PC-3 (cell line): ENCODE results near the gene HHIP. TPM values are rescaled to one million over a fixed set of nuclear protein-coding genes. Genes with fewer than 3 reads are reported as not detected.

Source experiments
- ATAC-seq: fragments of 200-7000 bp; cut with Tn5 transposase; 2 replicates; pipeline ENCODE4 v1.9.1; 2020; ENCODE audit warnings: mild to moderate bottlenecking, moderate library complexity
- BruUV-seq: library from RNA; stranded (reverse); fragments of 400-500 nt; replicated peaks from 2 replicates; lab custom pipeline; 2021; lab: Mats Ljungman, UMichigan
- CTCF ChIA-PET: fragments of 300-600 bp; sonication (Branson Sonifier 250); formaldehyde crosslinking; loops from one replicate; lab custom pipeline; 2022; ENCODE audit warnings: antibody characterized with exemption; lab: Charles Lee
- POLR2A ChIA-PET: fragments of 300-600 bp; sonication (Branson Sonifier 250); formaldehyde crosslinking; loops from one replicate; lab custom pipeline; 2022; ENCODE audit warnings: antibody characterized with exemption; ENCODE audit not compliant: unreplicated experiment; lab: Charles Lee
- DNase-seq: peaks from one replicate; pipeline ENCODE4 v3.0.0-alpha.2; 2015
- H2AFZ ChIP-seq: fragments of 300-600 bp; sonication (generic); 2 replicates; pipeline ENCODE4 v1.6.0; 2016; ENCODE audit warnings: antibody characterized with exemption, low read length
- H3F3A ChIP-seq: fragments of 300-600 bp; sonication (generic); one replicate; pipeline ENCODE4 v1.6.0; 2017; ENCODE audit warnings: antibody characterized with exemption, low read length, control low read depth, mild to moderate bottlenecking; ENCODE audit not compliant: unreplicated experiment
- H3K27ac ChIP-seq: fragments of 300-600 bp; sonication (generic); 2 replicates; pipeline ENCODE4 v1.5.1; 2016; ENCODE audit warnings: mild to moderate bottlenecking, low read length
- H3K27me3 ChIP-seq: fragments of 300-600 bp; sonication (generic); 2 replicates; pipeline ENCODE4 v1.6.1; 2016; ENCODE audit warnings: low read length, mixed read lengths
- H3K36me3 ChIP-seq: fragments of 300-600 bp; sonication (generic); 2 replicates; pipeline ENCODE4 v1.6.1; 2016; ENCODE audit warnings: low read depth, mixed run types, low read length, mixed read lengths
- H3K4me1 ChIP-seq: fragments of 300-600 bp; sonication (generic); 2 replicates; pipeline ENCODE4 v1.5.1; 2016; ENCODE audit warnings: low read length; ENCODE audit not compliant: insufficient read depth
- H3K4me2 ChIP-seq: fragments of 300-600 bp; sonication (generic); 2 replicates; pipeline ENCODE4 v1.6.0; 2016; ENCODE audit warnings: low read length
- H3K4me3 ChIP-seq: fragments of 300-600 bp; sonication (generic); 2 replicates; pipeline ENCODE4 v1.5.1; 2016; ENCODE audit warnings: mild to moderate bottlenecking, low read length, mixed read lengths
- H3K79me2 ChIP-seq: fragments of 300-600 bp; sonication (generic); 2 replicates; pipeline ENCODE4 v1.6.1; 2017; ENCODE audit warnings: low read length, mixed read lengths
- H3K9ac ChIP-seq: fragments of 300-600 bp; sonication (generic); 2 replicates; pipeline ENCODE4 v1.6.0; 2016; ENCODE audit warnings: mild to moderate bottlenecking, low read length
- H3K9me2 ChIP-seq: fragments of 300-600 bp; sonication (generic); replicated peaks from 2 replicates; pipeline ENCODE4 v1.6.1; 2016; ENCODE audit warnings: mixed run types, low read length, mixed read lengths
- H3K9me3 ChIP-seq: fragments of 300-600 bp; sonication (generic); 2 replicates; pipeline ENCODE4 v1.6.1; 2016; ENCODE audit warnings: low read length, mixed read lengths
- H4K20me1 ChIP-seq: fragments of 300-600 bp; sonication (generic); 2 replicates; pipeline ENCODE4 v1.6.1; 2016; ENCODE audit warnings: low read length, mixed read lengths
- CTCF ChIP-seq: fragments of 300-600 bp; sonication (generic); conservative IDR thresholded peaks from 2 replicates; pipeline ENCODE4 v1.5.1; 2017; ENCODE audit warnings: antibody characterized with exemption, low read depth, mild to moderate bottlenecking, low read length
- EZH2 ChIP-seq: fragments of 300-600 bp; sonication (generic); IDR thresholded peaks from one replicate; pipeline ENCODE4 v1.6.1; 2017; ENCODE audit warnings: antibody characterized with exemption, mild to moderate bottlenecking, low read length; ENCODE audit not compliant: unreplicated experiment
- EZH2phosphoT487 ChIP-seq: fragments of 300-600 bp; sonication (generic); IDR thresholded peaks from 2 replicates; pipeline ENCODE4 v1.6.1; 2018; ENCODE audit warnings: mild to moderate bottlenecking, antibody characterized with exemption, low read length, borderline replicate concordance
- intact Hi-C: fragments of 100-400 bp; cut with micrococcal nuclease; formaldehyde crosslinking; loops from 2 replicates; pipeline ENCODE4 v1.9.0; 2023
- total RNA-seq: library from RNA; depleted of rRNA; stranded (reverse); fragments of >200 nt; gene quantifications from 2 replicates; pipeline ENCODE4 v1.2.3, GENCODE V29; 2014

HHIP gene
- total RNA-seq, 1 experiment from 2014 or later = 1.2 TPM

GRCh38 chr4:144655491-144655890 lies 9.5 kb downstream of the HHIP start:
- intact Hi-C loops = loop anchor here (5.0 kb wide), 2 partner anchors 57 to 97 kb away; no protein-coding TSS in a partner anchor
- POLR2A ChIA-PET = no interaction called here

GRCh38 chr4:144656850-144657249 lies 10.9 kb downstream of the HHIP start:
- ATAC-seq = no peak
- H3K4me1 ChIP-seq = peaks cover 4% of the 10 kb centered on the region; the same call in 1 of the 2 replicates
- H3K27me3 ChIP-seq = peaks cover 9% of the 10 kb centered on the region; the same call in 1 of the 2 replicates
- H2AFZ ChIP-seq = no peak overlapping the region
- intact Hi-C loops = loop anchor here (5.0 kb wide), 2 partner anchors 55 to 95 kb away; no protein-coding TSS in a partner anchor
- TF ChIP-seq CTCF (no peak), EZH2 (no peak), EZH2phosphoT487 (no peak)
- H3K9me3 ChIP-seq = no peaks in the 10 kb centered on the region
- no peaks in the 10 kb centered on the region for H3F3A ChIP-seq
- H3K79me2 ChIP-seq = no peaks in the 10 kb centered on the region
- no peak overlapping the region for H3K9ac ChIP-seq
- H3K4me2 ChIP-seq = no peak overlapping the region
- no peak overlapping the region for H3K4me3 ChIP-seq
- ChIA-PET CTCF (interaction anchor here (0.7 kb wide), 1 partner anchor 471 kb away, joined by 3 read pairs; no protein-coding TSS in a partner anchor), POLR2A (no interaction called here)
- no peaks in the 10 kb centered on the region for H4K20me1 ChIP-seq
- H3K9me2 ChIP-seq = no peaks in the 10 kb centered on the region
- no peak overlapping the region for H3K27ac ChIP-seq
- no TSS peak for BruUV-seq
- no peak for DNase-seq
- H3K36me3 ChIP-seq = no peaks in the 10 kb centered on the region

More at GRCh38 chr4:144655491-144655890, 9.5 kb downstream of the HHIP start:
- ATAC-seq (no peak), DNase-seq (no peak)
- TF ChIP-seq EZH2phosphoT487 (no peak), EZH2 (no peak), CTCF (no peak)
- BruUV-seq = no TSS peak
- Histone ChIP-seq H3K36me3 (no peaks in the 10 kb centered on the region), H3K9me3 (no peaks in the 10 kb centered on the region), H3K27me3 (peaks cover 9% of the 10 kb centered on the region; the same call in 1 of the 2 replicates), H3K4me3 (no peak overlapping the region), H4K20me1 (no peaks in the 10 kb centered on the region), H3K27ac (no peak overlapping the region), H2AFZ (no peak overlapping the region), H3K4me2 (no peak overlapping the region), H3K4me1 (peaks cover 4% of the 10 kb centered on the region; the same call in 1 of the 2 replicates), H3K9me2 (no peaks in the 10 kb centered on the region), H3K79me2 (no peaks in the 10 kb centered on the region), H3F3A (no peaks in the 10 kb centered on the region), H3K9ac (no peak overlapping the region)
- CTCF ChIA-PET = no interaction called here

- no peak for TF ChIP-seq CTCF
- TF ChIP-seq EZH2 = no peak
- no peak for TF ChIP-seq EZH2phosphoT487
- Histone ChIP-seq H3K27ac (no peak overlapping the region), H3K79me2 (no peaks in the 10 kb centered on the region)
Observed at GRCh38 chr4:144658015-144658567, 12.1 kb downstream of the HHIP start.

More at GRCh38 chr4:144658015-144658567, 12.1 kb downstream of the HHIP start:
- peaks cover 4% of the 10 kb centered on the region; the same call in 1 of the 2 replicates for H3K4me1 ChIP-seq
- H3K4me2 ChIP-seq = no peak overlapping the region
- no TSS peak for BruUV-seq
- no peaks in the 10 kb centered on the region for H3K9me2 ChIP-seq
- H3K9me3 ChIP-seq = no peaks in the 10 kb centered on the region
- H2AFZ ChIP-seq = no peak overlapping the region
- no peaks in the 10 kb centered on the region for H4K20me1 ChIP-seq
- H3K4me3 ChIP-seq = no peak overlapping the region
- H3K9ac ChIP-seq = no peak overlapping the region
- DNase-seq (no peak), ATAC-seq (peak; percentile 47)
- CTCF ChIA-PET = no interaction called here
- H3K27me3 ChIP-seq = 0 out of 2 replicates have a peak, but pooled peaks cover 4% of the 10 kb centered on the region
- POLR2A ChIA-PET = no interaction called here
- intact Hi-C loops = loop anchor here (5.0 kb wide), 2 partner anchors 54 to 94 kb away; no protein-coding TSS in a partner anchor
- H3F3A ChIP-seq = no peaks in the 10 kb centered on the region
- no peaks in the 10 kb centered on the region for H3K36me3 ChIP-seq
